GM12878 (cell line): ENCODE measurements around the gene ANO1. TPM values are rescaled to one million over a fixed set of nuclear protein-coding genes. Genes with fewer than 3 reads are reported as not detected.

Experiments used
- ATAC-seq: fragments of 200-7000 bp; cut with Tn5 transposase; 3 replicates; pipeline ENCODE4 v1.9.1; 2020; ENCODE audit warnings: mild to moderate bottlenecking, moderate library complexity
- BruUV-seq: library from RNA; stranded (reverse); fragments of 400-500 nt; replicated peaks from 2 replicates; lab custom pipeline; 2021; lab: Mats Ljungman, UMichigan
- CTCF ChIA-PET: fragments of 300-600 bp; sonication (Branson Sonifier 250); formaldehyde crosslinking; extraction: SDS; loops from one replicate; lab custom pipeline; 2021; ENCODE audit warnings: inconsistent platforms; lab: Yijun Ruan, JAX
- POLR2A ChIA-PET: fragments of 350-600 bp; formaldehyde crosslinking; extraction: SDS; loops from one replicate; lab custom pipeline; 2021; ENCODE audit warnings: inconsistent platforms; lab: Charles Lee
- RAD21 ChIA-PET: fragments of 300-600 bp; sonication (Branson Sonifier 250); formaldehyde crosslinking; loops from one replicate; lab custom pipeline; 2023; ENCODE audit warnings: antibody characterized with exemption; ENCODE audit not compliant: unreplicated experiment; lab: Charles Lee
- SMC1A ChIA-PET: fragments of 300-600 bp; sonication (Branson Sonifier 250); formaldehyde crosslinking; loops from one replicate; lab custom pipeline; 2023; ENCODE audit not compliant: unreplicated experiment, uncharacterized antibody; lab: Charles Lee
- DNase-seq: peaks from one replicate; pipeline ENCODE4 v3.0.0-alpha.2; 2011; ENCODE audit warnings: low read depth, low spot score
- FAIRE-seq: peaks from 3 replicates; lab custom pipeline; 2011; peaks lifted over from hg19 to GRCh38; lab: Jason Lieb, UNC
- H2AFZ ChIP-seq: 2 replicates; pipeline ENCODE4 v1.6.0; 2011; ENCODE audit warnings: low read depth, low read length, control low read depth; ENCODE audit not compliant: control insufficient read depth
- H3K27ac ChIP-seq: 2 replicates; pipeline ENCODE4 v1.5.1; 2011; ENCODE audit warnings: control low read depth; ENCODE audit not compliant: control insufficient read depth, insufficient read depth
- H3K27me3 ChIP-seq, 2 experiments: replicated peaks in 1 of 2; 2 replicates each; pipeline versions ENCODE4 v1.6.0 to v1.6.1; 2011; ENCODE audit warnings: low read length in 1 of 2; ENCODE audit not compliant: control insufficient read depth in 2 of 2, insufficient read depth in 2 of 2
- H3K36me3 ChIP-seq, 2 experiments: 2 replicates each; pipeline ENCODE4 v1.5.1; 2011; ENCODE audit warnings: low read length in 1 of 2; ENCODE audit not compliant: control insufficient read depth in 2 of 2, insufficient read depth in 2 of 2
- H3K4me1 ChIP-seq: 2 replicates; pipeline ENCODE4 v1.6.1; 2011; ENCODE audit warnings: mild to moderate bottlenecking, low read length, moderate library complexity, mixed read lengths; ENCODE audit not compliant: control insufficient read depth, insufficient read depth
- H3K4me2 ChIP-seq: 2 replicates; pipeline ENCODE4 v1.6.0; 2011; ENCODE audit warnings: control low read depth; ENCODE audit not compliant: control insufficient read depth, insufficient read depth
- H3K4me3 ChIP-seq: fragments of 200-600 bp; sonication (generic); 2 replicates; pipeline ENCODE4 v1.5.1; 2016
- H3K79me2 ChIP-seq: 2 replicates; pipeline ENCODE4 v1.6.0; 2011; ENCODE audit warnings: low read length; ENCODE audit not compliant: control insufficient read depth, insufficient read depth
- H3K9ac ChIP-seq: 2 replicates; pipeline ENCODE4 v1.8.0; 2011; ENCODE audit warnings: low read length, control low read depth, mixed read lengths; ENCODE audit not compliant: control insufficient read depth, insufficient read depth
- H3K9me3 ChIP-seq: replicated peaks from 3 replicates; pipeline ENCODE4 v1.5.1; 2011; ENCODE audit warnings: mild to moderate bottlenecking, low read length; ENCODE audit not compliant: control insufficient read depth, insufficient read depth
- H4K20me1 ChIP-seq: 2 replicates; pipeline ENCODE4 v1.6.0; 2011; ENCODE audit not compliant: control insufficient read depth, insufficient read depth
- ATF2 ChIP-seq: IDR thresholded peaks from 2 replicates; pipeline ENCODE4 v1.6.1; 2012; ENCODE audit warnings: low read length, inconsistent platforms
- CEBPZ ChIP-seq: fragments of 150-350 bp; IDR thresholded peaks from 2 replicates; pipeline ENCODE4 v1.6.1; 2016; ENCODE audit warnings: low read depth, low read length
- DPF2 ChIP-seq: fragments of 450-650 bp; IDR thresholded peaks from 2 replicates; pipeline ENCODE4 v1.6.1; 2017; ENCODE audit warnings: mild to moderate bottlenecking
- FOXM1 ChIP-seq: IDR thresholded peaks from 2 replicates; pipeline ENCODE4 v1.6.1; 2012; ENCODE audit warnings: low read depth, mild to moderate bottlenecking, inconsistent platforms, low read length, moderate library complexity
- GABPA ChIP-seq: IDR thresholded peaks from 2 replicates; pipeline ENCODE4 v1.6.1; 2014; ENCODE audit warnings: antibody characterized with exemption, low read depth, mild to moderate bottlenecking, inconsistent platforms
- NR2F1 ChIP-seq: fragments of 450-650 bp; conservative IDR thresholded peaks from 2 replicates; pipeline ENCODE4 v1.6.1; 2017; ENCODE audit warnings: mild to moderate bottlenecking
- PKNOX1 ChIP-seq: fragments of 450-650 bp; IDR thresholded peaks from 2 replicates; pipeline ENCODE4 v1.6.1; 2016; ENCODE audit warnings: mild to moderate bottlenecking
- POLR2AphosphoS5 ChIP-seq: IDR thresholded peaks from 2 replicates; pipeline ENCODE4 v1.6.1; 2011; ENCODE audit warnings: mild to moderate bottlenecking, low read length, inconsistent platforms
- SREBF1 ChIP-seq: IDR thresholded peaks from 2 replicates; pipeline ENCODE4 v1.6.1; 2012; ENCODE audit warnings: mild to moderate bottlenecking, low read length
- USF1 ChIP-seq: IDR thresholded peaks from 2 replicates; pipeline ENCODE4 v1.6.1; 2011; ENCODE audit warnings: borderline replicate concordance, low read depth, mild to moderate bottlenecking, moderate library complexity, mixed read lengths, low read length; ENCODE audit not compliant: insufficient read depth; ENCODE audit errors: extremely low read length
- WRNIP1 ChIP-seq: IDR thresholded peaks from 2 replicates; pipeline ENCODE4 v1.6.1; 2011; ENCODE audit warnings: low read depth, low read length, improper control_type of control experiment, borderline replicate concordance
- ZBTB40 ChIP-seq: fragments of 450-650 bp; IDR thresholded peaks from 2 replicates; pipeline ENCODE4 v1.6.1; 2016; ENCODE audit warnings: mild to moderate bottlenecking, moderate library complexity, borderline replicate concordance
- ZNF384 ChIP-seq: IDR thresholded peaks from 2 replicates; pipeline ENCODE4 v1.6.1; 2012; ENCODE audit warnings: low read depth, mild to moderate bottlenecking, low read length, improper control_type of control experiment, borderline replicate concordance
- WGBS: methylation state at CpG from one replicate; pipeline ENCODE4 v1.1.6; 2016; ENCODE audit warnings: low lambda C conversion rate; ENCODE audit not compliant: insufficient replicate concordance, insufficient coverage; ENCODE audit errors: missing lambda C conversion rate; 5-methylcytosine and 5-hydroxymethylcytosine counted together
- in situ Hi-C: fragments of 300-500 bp; cut with MboI; formaldehyde crosslinking; loops from 9 replicates; pipeline ENCODE4 v1.14.3; 2018; ENCODE audit warnings: mixed read lengths
- intact Hi-C: fragments of 100-400 bp; cut with micrococcal nuclease; formaldehyde crosslinking; loops from one replicate; pipeline ENCODE4 v1.14.2; 2022; ENCODE audit not compliant: unreplicated experiment
- polyA plus RNA-seq, 11 experiments: library from polyadenylated mRNA; depleted of rRNA in 4 of 11; unstranded in 6 of 11; stranded (reverse) in 5 of 11; fragments of >200 nt; fragmentation: Nextera tagmentation in 4 of 11; fragmentation: Illumina TruSeq in 1 of 11; extraction: Ambion mirVana in 4 of 11; extraction: Trizol in 1 of 11; gene quantifications; 1 replicate in 1 of 11; 2 replicates in 10 of 11; pipeline versions ENCODE4 v1.2.1 to v1.2.3, GENCODE V29; 2011 to 2016; ENCODE audit warnings: inconsistent platforms in 2 of 11, missing spikeins in 2 of 11, low read depth in 1 of 11
- total RNA-seq, 4 experiments: library from RNA; depleted of rRNA in 3 of 4; stranded (reverse); fragments of >200 nt in 3 of 4; fragmentation: Illumina TruSeq in 1 of 4; extraction: Trizol in 1 of 4; gene quantifications; 2 replicates each; pipeline versions ENCODE4 v1.2.1 to v1.2.3, GENCODE V29; 2013 to 2021

Gene ANO1
- total and polyA plus RNA-seq, 10 of the 15 experiments (the other 5 are each of a cell fraction or from before 2014, with no cell fraction given) = 0.01 to 0.38 (median 0.06) TPM; not detected in 7

- DNase-seq = no peak
- ChIA-PET RAD21 (no interaction called here), POLR2A (no interaction called here), SMC1A (no interaction called here), CTCF (no interaction called here)
- H3K27ac ChIP-seq = no peak overlapping the region
- in situ Hi-C loops (no loop called here), intact Hi-C loops (no loop called here)
- no TSS peak for BruUV-seq
- no peaks in the 10 kb centered on the region for H4K20me1 ChIP-seq
- WGBS = 22% methylated on average over 9 of the region's 9 CpGs
- peaks cover 0 to 5% of the 10 kb centered on the region in 2 experiments; a peak in 2 of 4 replicates for H3K27me3 ChIP-seq
- H3K4me1 ChIP-seq = no peaks in the 10 kb centered on the region
- no peak overlapping the region for H3K4me2 ChIP-seq
- no peak for FAIRE-seq
- H2AFZ ChIP-seq = no peak overlapping the region
- ATAC-seq = no peak
- no peaks in the 10 kb centered on the region for H3K79me2 ChIP-seq
- no peaks in the 10 kb centered on the region for H3K36me3 ChIP-seq
- no peak overlapping the region for H3K4me3 ChIP-seq
- H3K9me3 ChIP-seq = no peaks in the 10 kb centered on the region
- no peak overlapping the region for H3K9ac ChIP-seq
- TF ChIP-seq SREBF1 = no peak
- TF ChIP-seq WRNIP1 = no peak
- no peak for TF ChIP-seq DPF2
- no peak for TF ChIP-seq PKNOX1
- TF ChIP-seq NR2F1 = no peak
- TF ChIP-seq GABPA = no peak
- TF ChIP-seq POLR2AphosphoS5 = no peak
- TF ChIP-seq USF1 = no peak
- no peak for TF ChIP-seq CEBPZ
- no peak for TF ChIP-seq ZBTB40
- TF ChIP-seq ATF2 = no peak
- no peak for TF ChIP-seq ZNF384
- TF ChIP-seq FOXM1 = no peak
Observed at GRCh38 chr11:70107191-70107590, 29.1 kb downstream of the ANO1 start.
